Transverse colon (tissue), 4 donors: ENCODE data around the gene SPINK5. TPM values are rescaled to one million over a fixed set of nuclear protein-coding genes. Genes with fewer than 3 reads are reported as not detected.

Experiments used
- DNase-seq: peaks from one replicate; pipeline ENCODE4 v3.0.0-alpha.2; 2019
- H3K27ac ChIP-seq, 4 donors: fragments of 200-600 bp; sonication (generic); 2 replicates each; pipeline ENCODE4 v1.5.1; 2016 to 2018; ENCODE audit warnings: inconsistent platforms in 4 of 4
- H3K27me3 ChIP-seq: fragments of 200-600 bp; sonication (generic); 2 replicates; pipeline ENCODE4 v1.5.1; 2017; ENCODE audit warnings: inconsistent platforms
- H3K36me3 ChIP-seq, 4 donors: fragments of 200-600 bp; sonication (generic); 2 replicates each; pipeline ENCODE4 v1.5.1; 2017 to 2019; ENCODE audit warnings: inconsistent platforms in 4 of 4
- H3K4me1 ChIP-seq, 4 donors: fragments of 200-600 bp; sonication (generic); 2 replicates each; pipeline ENCODE4 v1.5.1; 2017 to 2020; ENCODE audit warnings: inconsistent platforms in 4 of 4
- H3K4me3 ChIP-seq, 4 donors: fragments of 200-600 bp; sonication (generic); 1 replicate in 1 of 4; 2 replicates in 3 of 4; pipeline versions ENCODE4 v1.5.1 to v1.6.1; 2017 to 2019; ENCODE audit warnings: inconsistent platforms in 4 of 4
- H3K9me3 ChIP-seq, 2 donors: fragments of 200-600 bp; sonication (generic); 2 replicates each; pipeline ENCODE4 v1.5.1; 2017 to 2019; ENCODE audit warnings: inconsistent platforms in 2 of 2
- CTCF ChIP-seq, 5 experiments: fragments of 200-600 bp in 3 of 5; fragments of 450-650 bp in 2 of 5; sonication (generic) in 3 of 5; IDR thresholded peaks; 1 replicate in 2 of 5; 2 replicates in 3 of 5; pipeline ENCODE4 v1.5.1; 2016 to 2017; ENCODE audit warnings: antibody characterized with exemption in 5 of 5, inconsistent platforms in 3 of 5, mild to moderate bottlenecking in 2 of 5, moderate library complexity in 1 of 5
- EP300 ChIP-seq: sonication (generic); formaldehyde crosslinking; IDR thresholded peaks from one replicate; pipeline ENCODE4 v1.6.1; 2017; ENCODE audit warnings: antibody characterized with exemption, low read depth
- POLR2A ChIP-seq: fragments of 450-650 bp; IDR thresholded peaks from one replicate; pipeline ENCODE4 v1.6.1; 2016; ENCODE audit warnings: antibody characterized with exemption, mild to moderate bottlenecking, moderate library complexity
- POLR2AphosphoS5 ChIP-seq, 3 donors: sonication (generic); formaldehyde crosslinking; IDR thresholded peaks; one replicate each; pipeline ENCODE4 v1.6.1; 2016; ENCODE audit warnings: antibody characterized with exemption in 3 of 3
- WGBS, 2 donors: methylation state at CpG; one replicate each; pipeline ENCODE4 v1.1.5; 2018; ENCODE audit warnings: low coverage in 1 of 2; 5-methylcytosine and 5-hydroxymethylcytosine counted together
- in situ Hi-C, 4 donors: fragments of 200-750 bp; cut with MboI; loops; one replicate each; pipeline versions ENCODE4 v1.15.0 to v1.15.1; 2017; ENCODE audit warnings: low sequenced_read_pairs in 3 of 4, low pct_ligation_motif_present in 1 of 4, low pct_unique_long_range_greater_than_20kb in 1 of 4
- intact Hi-C: fragments of 100-400 bp; cut with DNase I; formaldehyde crosslinking; loops from one replicate; pipeline ENCODE4 v1.15.1; 2023; ENCODE audit warnings: low total_unique reads
- total RNA-seq, 4 donors: library from RNA; depleted of rRNA; stranded (reverse); fragments of >200 nt; gene quantifications; one replicate each; pipeline ENCODE4 v1.1.0, GENCODE V29; 2016

SPINK5 gene
- total RNA-seq, 4 donors from 2014 or later: 2.6 to 7.1 (median 4.1) TPM

DNA sequence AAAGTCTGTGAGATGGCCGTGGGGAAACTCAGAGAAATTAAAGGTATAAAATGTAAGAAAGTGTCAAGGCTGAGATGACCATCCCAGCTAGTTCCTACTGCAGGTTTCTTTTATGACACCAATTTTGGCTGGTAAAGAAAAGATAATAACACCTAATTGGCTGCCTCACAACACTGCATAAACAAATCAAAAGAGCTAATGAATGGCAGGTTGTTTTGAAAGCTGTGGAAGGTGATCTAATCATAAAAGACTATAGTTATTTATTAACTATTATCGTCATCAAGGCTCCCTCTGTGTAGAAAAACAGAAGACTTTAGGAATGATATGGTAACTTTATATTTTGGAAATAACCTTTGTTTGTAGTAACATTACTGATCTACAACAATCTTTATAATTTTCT, 3.5 kb upstream of the SPINK5 start:
- no peak for DNase-seq
- Histone ChIP-seq H3K27ac (no peak overlapping the region), H3K4me1 (no peaks in the 10 kb centered on the region), H3K4me3 (no peak overlapping the region), H3K9me3 (peaks cover 12 to 14% of the 10 kb centered on the region in 2 donors), H3K36me3 (no peaks in the 10 kb centered on the region), H3K27me3 (no peaks in the 10 kb centered on the region)
- TF ChIP-seq EP300 (no peak), POLR2A (no peak), POLR2AphosphoS5 (IDR thresholded peaks at IDR 0.05) (no peak), CTCF (IDR thresholded peaks at IDR 0.05) (no peak)
- in situ Hi-C loops (no loop called here), intact Hi-C loops (no loop called here)
- WGBS, 2 donors: 40 to 47% methylated on average over 2 of the region's 2 CpGs

DNA sequence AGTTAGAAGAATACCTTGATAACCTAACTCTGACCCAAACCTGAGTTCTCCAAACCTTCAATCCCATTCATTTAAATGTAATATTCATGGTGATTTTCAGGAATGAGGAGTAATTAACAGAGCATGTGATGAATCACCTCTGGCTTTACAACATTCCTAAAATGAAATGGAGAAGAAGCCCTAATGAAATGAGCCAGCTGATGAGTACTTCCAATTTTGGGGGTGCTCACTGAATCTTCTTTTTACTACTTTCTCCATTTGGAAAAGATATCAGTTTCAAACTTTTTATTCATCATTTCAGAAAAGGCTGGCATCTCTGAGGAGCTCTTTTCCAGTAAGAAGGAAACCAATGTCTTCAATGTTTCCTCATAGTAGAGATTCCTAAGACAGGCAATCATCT, 2.9 kb upstream of the SPINK5 start:
- H3K4me1 ChIP-seq: no peaks in the 10 kb centered on the region
- H3K27me3 ChIP-seq: no peaks in the 10 kb centered on the region
- H3K9me3 ChIP-seq: peaks cover 6 to 8% of the 10 kb centered on the region in 2 donors
- intact Hi-C loops: no loop called here
- no peak overlapping the region for H3K27ac ChIP-seq
- no peak for DNase-seq
- H3K36me3 ChIP-seq: no peaks in the 10 kb centered on the region
- in situ Hi-C loops: no loop called here
- TF ChIP-seq POLR2AphosphoS5 (IDR thresholded peaks at IDR 0.05) (no peak), CTCF (IDR thresholded peaks at IDR 0.05) (no peak), POLR2A (no peak), EP300 (no peak)
- H3K4me3 ChIP-seq: no peak overlapping the region

DNA sequence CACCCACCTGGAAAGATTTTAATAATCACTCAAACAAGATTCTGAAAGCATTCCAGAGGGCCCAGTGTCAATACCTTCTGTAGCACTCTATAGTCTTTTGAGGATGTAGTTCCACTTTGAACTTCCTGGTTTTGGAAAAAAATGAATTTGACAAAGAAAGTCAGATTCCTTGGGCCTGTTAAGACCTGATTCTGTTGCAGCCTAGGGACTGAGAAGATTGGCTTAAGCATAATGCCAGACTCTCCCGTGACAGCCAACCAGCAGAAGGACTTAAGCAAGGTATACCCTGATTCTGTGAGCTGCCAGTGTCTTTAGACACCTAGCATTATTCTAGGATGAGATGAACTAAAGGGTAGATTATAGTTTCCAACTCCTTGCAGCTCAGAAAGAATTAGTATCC, 6.8 kb downstream of the SPINK5 start:
- Histone ChIP-seq H3K4me3 (no peak overlapping the region), H3K27ac (no peak overlapping the region), H3K4me1 (no peaks in the 10 kb centered on the region), H3K27me3 (no peaks in the 10 kb centered on the region), H3K9me3 (no peaks in the 10 kb centered on the region), H3K36me3 (no peaks in the 10 kb centered on the region)
- no peak for TF ChIP-seq POLR2A
- TF ChIP-seq EP300: no peak
- no peak for TF ChIP-seq POLR2AphosphoS5 (IDR thresholded peaks at IDR 0.05)
- TF ChIP-seq CTCF (IDR thresholded peaks at IDR 0.05): no peak
- intact Hi-C loops: no loop called here
- DNase-seq: no peak
- 64 to 88% methylated on average over 1 of the region's 1 CpG for WGBS, 2 donors
- in situ Hi-C loops: no loop called here

- intact Hi-C loops (no loop called here), in situ Hi-C loops (no loop called here)
- Histone ChIP-seq H3K9me3 (peaks cover 6 to 7% of the 10 kb centered on the region in 2 donors), H3K4me3 (no peak overlapping the region), H3K36me3 (no peaks in the 10 kb centered on the region), H3K27me3 (no peaks in the 10 kb centered on the region), H3K4me1 (no peaks in the 10 kb centered on the region), H3K27ac (no peak overlapping the region)
- no peak for DNase-seq
- TF ChIP-seq POLR2AphosphoS5 (IDR thresholded peaks at IDR 0.05) (no peak), POLR2A (no peak), CTCF (IDR thresholded peaks at IDR 0.05) (no peak), EP300 (no peak)
- WGBS, 2 donors: 86 to 100% methylated on average over 2 of the region's 2 CpGs
Observed at GRCh38 chr5:148072207-148072606, 8.4 kb downstream of the SPINK5 start.
